ENCODE results near the gene GRIP2.

The GRIP2 gene

GRCh38 chr3:14542656-14543055 lies 2.5 kb upstream of the GRIP2 start:
- DNase-seq (ENCODE audit: extremely low read depth, low read depth), result no peak
- no peak for TF ChIP-seq CTCF (IDR thresholded peaks at IDR 0.05; ENCODE audit: low read depth, low read length, missing control alignments)
- no peak overlapping the region for H3K4me3 ChIP-seq (replicated peaks; ENCODE audit: low read depth, low read length)

GRCh38 chr3:14541646-14542045 lies 1.5 kb upstream of the GRIP2 start:
- no peak for DNase-seq (ENCODE audit: extremely low read depth, low read depth)
- no peak overlapping the region for H3K4me3 ChIP-seq (replicated peaks; ENCODE audit: low read depth, low read length)
- no peak for TF ChIP-seq CTCF (IDR thresholded peaks at IDR 0.05; ENCODE audit: low read depth, low read length, missing control alignments)

GRCh38 chr3:14540821-14541385 lies 761 bp upstream of the GRIP2 start:
- DNase-seq (ENCODE audit: extremely low read depth, low read depth), result no peak
- TF ChIP-seq CTCF (IDR thresholded peaks at IDR 0.05; ENCODE audit: low read depth, low read length, missing control alignments), result no peak

GRCh38 chr3:14539384-14539741 lies 779 bp downstream of the GRIP2 start:
- TF ChIP-seq CTCF (IDR thresholded peaks at IDR 0.05; ENCODE audit: low read depth, low read length, missing control alignments), result no peak
- DNase-seq (ENCODE audit: extremely low read depth, low read depth), result no peak
- no peak overlapping the region for H3K4me3 ChIP-seq (replicated peaks; ENCODE audit: low read depth, low read length)

More at GRCh38 chr3:14540821-14541385, 761 bp upstream of the GRIP2 start:
- no peak overlapping the region for H3K4me3 ChIP-seq (replicated peaks; ENCODE audit: low read depth, low read length)

GRCh38 chr3:14538451-14539088 lies 1.6 kb downstream of the GRIP2 start:
- TF ChIP-seq CTCF (IDR thresholded peaks at IDR 0.05; ENCODE audit: low read depth, low read length, missing control alignments), result no peak
- no peak overlapping the region for H3K4me3 ChIP-seq (replicated peaks; ENCODE audit: low read depth, low read length)
- no peak for DNase-seq (ENCODE audit: extremely low read depth, low read depth)

- DNase-seq (ENCODE audit: extremely low read depth, low read depth), result no peak
- TF ChIP-seq CTCF (IDR thresholded peaks at IDR 0.05; ENCODE audit: low read depth, low read length, missing control alignments), result no peak
- H3K4me3 ChIP-seq (replicated peaks; ENCODE audit: low read depth, low read length), result no peak overlapping the region
Observed at GRCh38 chr3:14537590-14538450, 2.3 kb downstream of the GRIP2 start.

All from HFF-Myc (cell line).